ENCODE data around the gene SAMD4A.
"Not testable (repeated sequence)": the region's sequence is repeated elsewhere in the genome, so short reads cannot be mapped to it uniquely, and the experiment has no call there.

SAMD4A gene

GRCh38 chr14:54737132-54737711, 170.3 kb downstream of the SAMD4A start:
- DNase-seq: no peak

DNA sequence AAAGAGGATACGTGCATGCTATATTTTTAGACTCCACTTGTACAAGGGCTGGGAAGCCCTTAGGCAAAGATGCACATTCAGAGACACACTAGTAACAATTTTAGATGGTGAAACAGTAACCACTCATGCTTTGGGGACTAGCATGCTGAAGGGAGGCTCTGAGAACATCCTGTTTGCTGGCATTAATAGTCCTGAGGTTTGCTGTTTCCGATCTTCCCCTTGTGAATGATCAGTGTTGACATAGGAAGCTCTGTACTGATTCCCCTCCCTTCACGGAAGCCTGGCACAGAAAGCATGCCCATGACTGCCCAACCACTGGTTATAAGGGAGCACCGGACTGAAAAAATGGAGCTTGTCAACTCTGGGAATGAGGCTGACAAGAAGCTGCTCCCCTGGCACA, 171.1 kb downstream of the SAMD4A start:
- DNase-seq: no peak

- DNase-seq: no peak
Observed at GRCh38 chr14:54739514-54739913, 172.6 kb downstream of the SAMD4A start.

- DNase-seq: no peak
Observed at GRCh38 chr14:54742492-54743350, 175.8 kb downstream of the SAMD4A start.

- no peak for DNase-seq
Observed at GRCh38 chr14:54743382-54743781, 176.5 kb downstream of the SAMD4A start.

DNA sequence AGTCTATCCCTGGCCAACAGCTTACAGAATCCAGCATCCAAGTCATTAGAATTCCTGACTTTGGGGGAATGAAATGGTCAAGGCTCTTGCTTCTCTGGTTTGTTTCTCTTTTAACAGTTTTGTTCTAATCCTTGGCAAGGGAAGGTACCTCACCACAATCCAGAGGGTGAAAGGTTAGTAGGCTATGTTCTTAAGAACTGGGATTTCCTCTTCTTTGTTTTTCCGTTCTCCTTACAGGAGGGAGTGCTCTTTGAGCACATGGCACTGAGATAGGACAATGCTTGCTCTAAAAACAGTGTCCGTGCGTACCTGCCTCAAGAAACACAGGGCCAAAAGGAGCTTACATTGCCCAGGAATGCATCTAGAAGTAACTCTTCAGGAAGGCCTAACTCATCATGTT, 179.1 kb downstream of the SAMD4A start:
- no peak for DNase-seq

DNA sequence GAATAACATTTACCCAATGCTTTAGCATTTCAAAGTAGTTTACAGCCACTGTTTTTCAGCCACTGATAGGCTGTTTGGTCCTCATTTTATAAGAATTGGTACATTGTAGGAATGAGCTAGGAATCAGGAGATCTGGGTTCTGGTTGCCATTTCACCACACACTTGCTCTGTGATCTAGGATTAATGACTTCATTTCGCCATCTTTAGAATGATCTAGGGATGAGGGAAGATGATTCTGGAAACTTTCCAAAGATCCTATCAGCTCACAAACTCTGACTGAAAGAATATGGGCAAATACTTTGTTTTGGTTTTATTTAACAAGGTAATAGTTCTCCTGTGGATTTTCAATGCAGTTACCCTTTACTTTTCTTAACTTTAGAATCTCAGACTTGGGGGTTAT, 180.7 kb downstream of the SAMD4A start:
- no peak for DNase-seq

GRCh38 chr14:54749180-54749579, 182.3 kb downstream of the SAMD4A start:
- no peak for DNase-seq

GRCh38 chr14:54749727-54750126, 182.8 kb downstream of the SAMD4A start:
- no peak for DNase-seq

DNA sequence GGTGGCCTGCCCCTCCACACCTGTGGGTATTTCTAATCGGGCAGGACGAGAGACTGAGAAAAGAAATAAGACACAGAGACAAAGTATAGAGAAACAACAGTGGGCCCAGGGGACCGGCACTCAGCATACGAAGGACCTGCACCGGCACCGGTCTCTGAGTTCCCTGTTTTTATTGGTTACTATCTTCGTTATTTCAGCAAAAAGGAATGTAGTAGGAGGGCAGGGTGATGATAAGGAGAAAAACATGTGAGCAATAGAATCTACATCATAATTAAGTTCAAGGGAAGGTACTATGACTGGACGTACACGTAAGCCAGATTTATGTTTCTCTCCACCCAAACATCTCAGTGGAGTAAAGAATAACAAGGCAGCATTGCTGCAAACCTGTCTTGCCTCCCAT, 185.7 kb downstream of the SAMD4A start:
- DNase-seq: not testable (repeated sequence)

DNA sequence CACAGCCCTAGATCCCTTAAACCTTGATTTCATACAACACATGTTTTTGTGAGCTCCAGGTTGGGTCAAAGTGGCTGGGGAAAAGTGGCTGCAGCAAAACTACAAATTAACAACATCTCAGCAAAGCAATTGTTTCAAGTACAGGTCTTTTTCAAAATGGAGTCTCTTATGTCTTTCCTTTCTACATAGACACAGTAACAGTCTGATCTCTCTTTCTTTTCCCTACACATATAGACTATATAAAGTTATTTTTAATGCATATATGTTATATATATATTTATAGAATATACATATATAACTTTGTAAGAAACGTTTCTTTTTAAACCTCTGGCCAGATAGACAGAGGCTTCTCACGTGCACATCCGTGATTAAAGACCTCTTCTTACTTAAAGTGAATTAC, 186.5 kb downstream of the SAMD4A start:
- DNase-seq: not testable (repeated sequence)

DNA sequence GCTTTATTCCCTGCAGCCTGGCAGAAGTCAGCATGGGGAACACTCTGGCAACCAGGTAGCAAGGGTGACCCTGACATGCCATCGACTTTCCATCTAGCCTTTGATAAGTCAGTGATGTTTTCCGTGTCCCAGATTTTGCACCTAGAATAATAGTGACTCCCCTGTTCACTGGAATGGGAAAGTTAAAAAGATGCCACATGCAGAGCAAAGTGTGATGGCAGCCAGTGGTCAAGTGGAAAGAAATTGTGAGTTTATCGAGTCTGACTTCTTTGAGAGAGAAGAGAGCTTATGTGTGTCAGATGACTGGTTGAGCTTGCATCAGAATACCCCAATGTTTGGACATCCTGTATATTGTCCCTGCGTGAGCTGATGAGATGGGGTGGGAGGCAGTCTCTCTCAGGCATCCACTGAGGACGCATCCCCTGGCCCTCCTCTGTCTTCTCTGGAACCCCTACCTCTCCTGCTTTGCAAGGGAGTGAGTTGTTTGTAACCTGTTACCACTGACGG, 187.2 kb downstream of the SAMD4A start:
- DNase-seq: no peak

GRCh38 chr14:54754623-54755386, 187.9 kb downstream of the SAMD4A start:
- no peak for DNase-seq

- DNase-seq: no peak
Observed at GRCh38 chr14:54756656-54757392, 189.9 kb downstream of the SAMD4A start.

DNA sequence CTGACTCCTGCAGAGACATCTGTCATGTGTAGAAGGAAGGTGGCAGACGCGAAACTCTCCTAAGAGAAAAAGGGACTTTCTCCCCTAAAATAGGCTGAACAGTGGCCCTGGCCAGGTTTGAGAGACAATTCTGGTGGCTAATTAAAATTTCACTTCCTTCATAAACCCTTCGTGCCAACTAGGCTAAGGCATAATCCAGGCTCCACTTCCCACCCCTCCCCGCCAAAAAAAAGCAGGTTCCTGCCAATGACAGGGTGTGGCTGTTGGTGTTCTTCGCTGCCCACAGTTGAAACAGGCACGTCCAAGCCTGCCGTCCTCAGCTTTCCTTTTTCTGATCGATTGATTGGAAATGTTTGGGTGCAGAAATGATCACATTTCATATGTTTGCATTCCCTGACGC, 191.1 kb downstream of the SAMD4A start:
- DNase-seq: no peak

DNA sequence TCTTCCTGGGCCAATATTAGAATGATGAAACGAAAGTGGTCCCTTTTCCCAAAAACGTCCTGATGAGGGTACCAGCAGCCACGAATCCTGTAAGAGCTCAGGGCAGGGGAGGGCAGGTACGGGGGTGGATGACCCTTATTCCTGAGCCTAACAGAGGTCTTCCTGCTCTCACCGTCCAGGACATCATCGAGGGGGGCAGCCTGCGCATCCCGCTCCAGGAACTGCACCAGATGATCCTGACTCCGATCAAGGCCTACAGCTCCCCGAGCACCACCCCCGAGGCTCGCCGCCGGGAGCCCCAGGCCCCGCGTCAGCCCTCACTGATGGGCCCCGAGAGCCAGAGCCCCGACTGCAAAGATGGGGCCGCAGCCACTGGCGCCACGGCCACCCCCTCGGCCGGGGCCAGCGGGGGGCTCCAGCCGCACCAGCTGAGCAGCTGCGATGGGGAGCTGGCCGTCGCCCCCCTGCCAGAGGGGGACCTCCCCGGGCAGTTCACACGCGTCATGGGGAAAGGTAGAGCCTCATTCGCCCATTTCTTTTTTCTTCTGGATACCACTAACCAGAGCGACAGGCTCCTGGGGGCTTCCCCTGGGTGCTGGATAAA, 193.2 kb downstream of the SAMD4A start:
- DNase-seq: no peak

- no peak for DNase-seq
Observed at GRCh38 chr14:54760866-54761575, 194.1 kb downstream of the SAMD4A start.

DNA sequence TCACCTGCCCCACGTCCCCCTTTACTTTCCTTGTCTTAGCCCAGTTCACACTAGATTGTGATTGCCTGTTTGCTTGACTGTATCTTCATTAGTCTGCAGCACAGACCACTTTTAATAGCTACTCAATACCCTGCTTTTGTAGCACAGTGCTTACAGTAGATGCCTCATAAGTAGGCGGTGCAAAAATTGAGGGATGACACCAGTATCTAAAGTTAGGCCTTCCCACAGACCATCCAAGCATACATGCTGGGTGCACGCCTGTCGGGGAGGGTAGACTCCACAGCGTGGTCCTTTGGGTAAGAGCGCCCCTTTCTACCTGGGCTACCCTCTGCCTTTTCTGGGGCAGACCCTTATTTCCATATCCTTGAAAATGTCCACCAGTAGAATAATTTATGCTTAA, 194.9 kb downstream of the SAMD4A start:
- DNase-seq: no peak

DNA sequence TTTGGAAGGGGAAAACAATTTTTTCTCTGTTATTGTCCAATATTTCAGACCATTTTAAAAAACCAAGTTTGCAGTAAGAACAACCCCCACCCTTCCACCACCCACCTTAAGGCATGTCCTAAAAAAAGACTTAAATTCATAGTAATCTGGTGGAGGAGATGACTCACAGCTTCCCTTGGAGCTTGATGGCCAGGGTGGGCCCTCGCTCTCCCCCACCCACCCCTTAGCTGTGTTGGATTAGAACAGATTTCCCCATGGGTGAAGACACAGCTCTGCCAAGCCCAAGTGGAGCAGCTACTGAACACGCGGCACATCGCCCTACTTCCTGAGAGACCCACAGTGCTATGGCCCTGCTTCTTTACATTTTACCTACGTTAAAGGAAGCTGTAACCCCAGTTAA, 195.4 kb downstream of the SAMD4A start:
- DNase-seq: no peak

GRCh38 chr14:54763761-54764160, 196.8 kb downstream of the SAMD4A start:
- DNase-seq: no peak

DNA sequence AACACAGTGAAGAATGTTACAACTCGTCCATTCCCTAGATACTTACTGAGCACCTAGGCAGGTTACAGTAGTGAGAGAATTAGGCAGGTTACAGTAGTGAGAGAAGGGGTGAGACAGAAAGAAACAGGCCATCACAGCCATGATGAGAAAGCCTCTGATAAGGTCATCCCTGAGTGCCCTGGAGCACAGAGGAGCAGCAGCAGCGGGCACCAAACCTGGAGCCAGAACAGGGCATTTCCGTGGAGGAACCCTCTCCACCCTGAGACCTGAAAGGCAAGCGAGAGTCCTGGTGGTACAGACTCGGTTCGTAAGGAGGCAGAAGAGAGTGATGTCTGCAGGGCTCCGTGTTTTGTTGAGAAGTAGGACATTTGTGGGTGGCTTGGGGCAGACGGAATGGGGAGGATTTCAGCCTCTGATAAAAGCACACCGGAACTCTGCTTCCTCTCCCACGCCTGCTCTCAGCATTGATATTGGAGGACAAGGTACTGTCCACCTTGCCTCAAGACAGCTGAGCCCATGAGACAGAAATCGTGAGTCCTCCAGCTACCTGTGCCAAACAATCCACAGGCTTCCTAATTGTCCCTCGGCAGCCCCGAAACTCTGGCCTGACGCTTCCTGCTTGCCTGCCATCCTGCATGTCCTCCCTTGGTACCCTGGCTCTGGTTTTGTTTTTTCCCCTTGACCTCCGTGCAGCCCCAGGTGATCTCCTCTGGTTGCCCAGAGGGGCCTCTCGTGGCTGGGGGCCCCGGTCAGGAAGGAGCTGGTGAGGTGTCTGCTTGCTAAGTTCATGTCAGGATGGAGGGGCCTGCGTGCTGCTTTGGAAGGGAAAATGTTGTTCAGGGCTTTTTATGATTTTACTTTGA, 199.6 kb downstream of the SAMD4A start:
- no peak for DNase-seq

Measured in amniotic stem cell (primary cell).